GM06990 (cell line): ENCODE data around the gene PEX11A.

Experiments used
- DNase-seq: peaks from one replicate; pipeline ENCODE4 v3.0.0-alpha.2; 2011; ENCODE audit not compliant: insufficient read length; ENCODE audit errors: extremely low read depth
- H3K27me3 ChIP-seq: replicated peaks from 2 replicates; pipeline ENCODE4 v1.6.0; 2011; ENCODE audit warnings: low read length; ENCODE audit not compliant: control insufficient read depth, insufficient read depth
- H3K36me3 ChIP-seq: 2 replicates; pipeline ENCODE4 v1.5.1; 2011; ENCODE audit warnings: low read length; ENCODE audit not compliant: control insufficient read depth, insufficient read depth
- H3K4me3 ChIP-seq: replicated peaks from 2 replicates; pipeline ENCODE4 v1.5.1; 2011; ENCODE audit warnings: low read depth, mild to moderate bottlenecking, control low read depth, low read length
- CTCF ChIP-seq: IDR thresholded peaks from 2 replicates; pipeline ENCODE4 v1.5.1; 2011; ENCODE audit warnings: low read length, control low read depth, mild to moderate bottlenecking, inconsistent platforms; ENCODE audit not compliant: insufficient read depth, poor library complexity, severe bottlenecking

Gene PEX11A

GRCh38 chr15:89666858-89667705 lies 23.5 kb downstream of the PEX11A start:
- H3K27me3 ChIP-seq = no peaks in the 10 kb centered on the region; the same call in 1 of the 2 replicates
- no peak overlapping the region for H3K4me3 ChIP-seq
- TF ChIP-seq CTCF = no peak
- DNase-seq = no peak
- no peaks in the 10 kb centered on the region for H3K36me3 ChIP-seq

DNA sequence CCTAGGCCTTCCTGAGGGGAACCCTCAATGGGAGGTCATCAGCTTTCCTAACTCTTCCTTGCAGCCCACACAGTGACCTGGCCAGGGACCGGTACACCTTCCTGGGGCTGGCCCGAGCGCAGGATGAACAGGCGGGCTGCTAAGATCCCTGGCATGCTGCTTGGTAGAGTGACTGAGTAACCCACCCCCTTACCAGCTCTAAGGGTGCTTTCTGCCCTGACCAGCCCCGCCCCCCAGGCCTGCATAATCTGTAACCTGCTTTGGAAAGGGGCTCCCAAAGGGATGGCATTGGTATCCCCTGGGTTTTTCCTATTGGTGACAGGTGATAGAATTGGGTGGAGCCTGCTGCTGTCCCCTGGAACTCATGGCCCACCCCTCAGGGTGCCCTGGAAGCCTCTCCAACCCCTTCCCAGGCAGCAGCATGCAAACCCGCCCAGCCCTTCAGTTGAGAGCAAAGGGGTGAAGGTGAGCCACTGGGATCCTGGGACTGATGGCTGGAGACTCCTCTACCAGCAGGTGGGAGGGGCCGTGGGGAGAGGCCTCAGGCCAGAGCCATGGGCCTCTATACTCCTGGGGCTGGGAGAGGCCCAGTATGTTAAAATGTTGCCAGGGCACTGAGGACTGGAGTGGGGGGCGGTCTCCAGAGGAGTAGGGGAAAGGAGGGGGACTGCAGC lies 24.2 kb downstream of the PEX11A start:
- no peak for TF ChIP-seq CTCF
- Histone ChIP-seq H3K4me3 (no peak overlapping the region; the same call in 1 of the 2 replicates), H3K27me3 (no peaks in the 10 kb centered on the region; the same call in 1 of the 2 replicates), H3K36me3 (no peaks in the 10 kb centered on the region)
- DNase-seq = no peak

DNA sequence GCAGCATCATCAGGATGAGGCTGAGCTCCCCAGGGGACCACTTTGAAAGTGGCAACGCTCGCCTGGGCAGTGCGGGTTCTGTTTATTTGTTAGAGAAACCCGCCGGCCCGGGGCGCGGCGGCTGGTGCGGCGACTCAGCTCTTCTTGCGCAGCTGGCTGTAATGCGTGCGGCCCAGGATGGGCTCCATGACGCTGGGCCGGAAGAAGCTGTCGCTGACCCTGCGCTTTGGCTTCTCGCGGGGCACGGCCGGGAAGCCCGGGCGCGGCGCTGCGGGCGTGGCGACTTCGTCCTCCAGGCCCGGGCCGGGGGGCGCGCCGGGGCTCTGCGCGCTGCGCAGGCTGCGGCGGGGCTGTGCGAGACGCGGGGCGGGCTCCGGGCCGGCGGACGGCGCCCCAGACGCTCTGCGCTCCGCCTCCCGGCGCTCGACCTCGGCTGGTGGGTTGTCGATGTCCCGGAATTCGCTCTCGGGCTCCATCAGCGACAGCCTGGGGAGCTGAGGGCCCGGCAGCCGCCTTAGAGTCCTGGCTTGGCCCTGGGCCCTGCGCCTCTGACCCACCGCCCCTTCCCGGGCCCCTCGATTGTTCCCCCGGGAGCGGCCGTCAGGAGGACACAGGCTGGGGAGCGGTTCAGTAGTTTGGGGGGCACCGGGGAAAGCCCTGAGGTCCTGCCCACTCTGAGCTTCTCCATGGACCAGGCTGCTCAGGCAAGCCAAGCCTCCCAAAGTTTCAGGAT lies 24.9 kb downstream of the PEX11A start:
- no peaks in the 10 kb centered on the region for H3K36me3 ChIP-seq
- DNase-seq = no peak
- H3K27me3 ChIP-seq = no peaks in the 10 kb centered on the region; the same call in 1 of the 2 replicates
- peak overlapping the region; percentile 25 for H3K4me3 ChIP-seq
- TF ChIP-seq CTCF = no peak

DNA sequence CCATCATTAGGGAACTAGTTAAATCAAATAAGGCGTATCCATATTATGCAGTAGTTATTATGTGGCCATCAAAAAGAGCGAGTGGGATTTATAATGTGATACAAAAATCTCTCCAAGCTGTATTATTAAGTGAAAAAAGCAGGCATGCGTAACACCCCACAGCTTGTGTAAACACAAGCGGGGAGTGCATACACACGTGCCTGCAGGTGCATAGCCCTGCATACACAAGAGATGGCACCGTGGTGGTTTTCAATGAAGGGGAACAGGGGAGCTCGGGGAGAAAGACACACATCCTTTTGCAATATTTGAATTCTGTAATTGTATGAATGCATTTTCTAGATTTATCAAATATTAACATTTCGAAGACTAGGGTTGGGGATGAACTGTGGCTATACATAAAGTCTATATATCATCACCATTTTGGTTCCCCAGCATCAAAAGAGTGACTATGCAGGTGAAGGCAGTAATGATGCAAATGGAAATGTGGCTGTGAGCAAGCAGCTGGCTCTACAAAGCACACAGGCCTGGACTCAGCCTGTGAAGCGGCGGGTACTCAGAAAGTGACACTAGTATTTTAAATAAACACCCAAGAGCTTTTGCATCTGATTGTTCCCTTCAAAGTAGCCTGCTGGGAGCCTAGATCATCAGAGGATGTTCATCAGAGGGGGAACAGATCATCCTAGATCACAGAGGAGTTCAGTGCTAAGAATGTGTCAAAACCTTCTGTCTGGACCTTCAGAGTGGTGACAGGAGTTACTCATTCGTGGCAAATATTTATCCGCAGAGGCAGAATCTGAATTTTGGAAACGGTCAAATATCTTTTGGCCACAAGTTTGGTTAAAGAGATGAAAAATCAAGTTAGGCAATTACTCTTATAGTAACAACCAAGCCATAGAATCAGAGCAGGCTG lies 25.9 kb downstream of the PEX11A start:
- H3K36me3 ChIP-seq = no peaks in the 10 kb centered on the region
- DNase-seq = no peak
- no peak overlapping the region for H3K4me3 ChIP-seq
- no peaks in the 10 kb centered on the region; the same call in 1 of the 2 replicates for H3K27me3 ChIP-seq
- TF ChIP-seq CTCF = no peak
